Esophagus squamous epithelium (tissue), 4 donors: ENCODE results near the gene ACAA2.

Source experiments
- POLR2A ChIP-seq, 4 donors: fragments of 450-650 bp; IDR thresholded peaks; one replicate each; pipeline ENCODE4 v1.6.1; 2017; ENCODE audit warnings: antibody characterized with exemption in 4 of 4, mild to moderate bottlenecking in 4 of 4, moderate library complexity in 3 of 4
- TF ChIP-seq, protein P1 (sequence below), 6 experiments: fragments of 450-650 bp in 4 of 6; fragments of 200-600 bp in 2 of 6; sonication (generic) in 2 of 6; IDR thresholded peaks; one replicate each; pipeline ENCODE4 v1.5.1; 2016 to 2019; ENCODE audit warnings: antibody characterized with exemption in 6 of 6, mild to moderate bottlenecking in 4 of 6, moderate library complexity in 4 of 6

DNA sequence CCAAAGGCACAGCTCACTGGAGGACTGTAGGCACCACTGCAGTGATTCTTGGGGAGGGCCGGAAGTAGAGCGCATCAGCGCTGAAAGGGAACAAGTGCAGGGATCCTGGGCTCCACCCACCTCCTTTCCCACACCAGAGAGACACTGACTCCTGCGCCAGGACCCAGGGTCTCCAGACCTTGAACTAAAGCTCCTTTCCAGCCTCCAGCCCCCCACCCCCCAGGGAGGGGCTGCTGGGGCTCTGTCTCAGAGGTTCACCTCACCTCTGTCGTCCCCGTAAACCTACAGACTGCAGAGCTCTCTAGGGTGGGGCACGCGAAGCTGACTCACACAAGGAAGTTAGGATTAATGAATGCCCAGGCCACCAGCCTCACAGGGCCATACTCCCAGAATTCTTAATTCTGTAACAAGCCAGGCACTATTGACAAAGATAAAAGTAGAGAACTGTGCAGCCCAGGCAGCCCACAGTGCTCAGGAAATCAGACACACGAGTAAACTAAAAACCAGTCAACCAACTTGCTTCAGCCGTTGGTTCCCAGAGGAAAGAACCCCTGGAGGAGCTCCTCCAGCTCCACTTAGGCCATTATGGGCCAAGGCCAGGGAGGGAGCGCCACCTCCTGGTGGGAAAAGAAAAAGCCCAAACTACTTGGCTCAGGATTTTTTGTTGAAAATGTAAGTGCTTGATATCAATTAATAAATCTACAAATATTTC, 45.1 kb upstream of the ACAA2 start:
- TF ChIP-seq, protein P1, sequence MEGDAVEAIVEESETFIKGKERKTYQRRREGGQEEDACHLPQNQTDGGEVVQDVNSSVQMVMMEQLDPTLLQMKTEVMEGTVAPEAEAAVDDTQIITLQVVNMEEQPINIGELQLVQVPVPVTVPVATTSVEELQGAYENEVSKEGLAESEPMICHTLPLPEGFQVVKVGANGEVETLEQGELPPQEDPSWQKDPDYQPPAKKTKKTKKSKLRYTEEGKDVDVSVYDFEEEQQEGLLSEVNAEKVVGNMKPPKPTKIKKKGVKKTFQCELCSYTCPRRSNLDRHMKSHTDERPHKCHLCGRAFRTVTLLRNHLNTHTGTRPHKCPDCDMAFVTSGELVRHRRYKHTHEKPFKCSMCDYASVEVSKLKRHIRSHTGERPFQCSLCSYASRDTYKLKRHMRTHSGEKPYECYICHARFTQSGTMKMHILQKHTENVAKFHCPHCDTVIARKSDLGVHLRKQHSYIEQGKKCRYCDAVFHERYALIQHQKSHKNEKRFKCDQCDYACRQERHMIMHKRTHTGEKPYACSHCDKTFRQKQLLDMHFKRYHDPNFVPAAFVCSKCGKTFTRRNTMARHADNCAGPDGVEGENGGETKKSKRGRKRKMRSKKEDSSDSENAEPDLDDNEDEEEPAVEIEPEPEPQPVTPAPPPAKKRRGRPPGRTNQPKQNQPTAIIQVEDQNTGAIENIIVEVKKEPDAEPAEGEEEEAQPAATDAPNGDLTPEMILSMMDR (IDR thresholded peaks at IDR 0.05), result peak; percentile 76 to 94 (median 88)
- no peak for TF ChIP-seq POLR2A (IDR thresholded peaks at IDR 0.05)
